T-cell (primary cell): ENCODE measurements around the gene WNK2. TPM values are rescaled to one million over a fixed set of nuclear protein-coding genes. Genes with fewer than 3 reads are reported as not detected.

Experiments used
- ATAC-seq, 4 experiments: fragments of 200-7000 bp in 3 of 4; fragments of 150-1000 bp in 1 of 4; cut with Tn5 transposase; replicated peaks in 1 of 4; 1 replicate in 3 of 4; 2 replicates in 1 of 4; pipeline ENCODE4 v1.10.0; 2021; ENCODE audit warnings: moderate library complexity in 3 of 4, mild to moderate bottlenecking in 2 of 4, moderate number of reproducible peaks in 1 of 4
- CTCF ChIA-PET, 2 donors: fragments of 300-600 bp; sonication (Branson Sonifier 250); formaldehyde crosslinking; loops; one replicate each; lab custom pipeline; 2022; ENCODE audit warnings: antibody characterized with exemption in 2 of 2; lab: Charles Lee
- POLR2A ChIA-PET, 2 donors: fragments of 300-600 bp; sonication (Branson Sonifier 250); formaldehyde crosslinking; loops; one replicate each; lab custom pipeline; 2022; ENCODE audit warnings: antibody characterized with exemption in 2 of 2; lab: Charles Lee
- DNase-seq, 35 experiments: peaks; one replicate each; pipeline versions ENCODE4 v3.0.0 to v3.0.0-alpha.2; 2013 to 2023
- H3K27ac ChIP-seq: one replicate; pipeline ENCODE4 v1.5.1; 2013; ENCODE audit warnings: low read length
- H3K27me3 ChIP-seq, 2 experiments: replicated peaks in 1 of 2; 1 replicate in 1 of 2; 2 replicates in 1 of 2; pipeline versions ENCODE4 v1.6.1 to v1.7.0; 2013; ENCODE audit warnings: low read length in 1 of 2, mixed read lengths in 1 of 2; ENCODE audit not compliant: control insufficient read depth in 2 of 2, insufficient read depth in 2 of 2; ENCODE audit errors: extremely low read depth in 1 of 2
- H3K36me3 ChIP-seq, 2 donors: 1 replicate in 1 of 2; 2 replicates in 1 of 2; pipeline versions ENCODE4 v1.6.1 to v1.7.0; 2013; ENCODE audit warnings: low read length in 1 of 2; ENCODE audit not compliant: control insufficient read depth in 2 of 2, insufficient read depth in 1 of 2; ENCODE audit errors: extremely low read depth in 1 of 2
- H3K4me1 ChIP-seq, 2 experiments: 1 replicate in 1 of 2; 2 replicates in 1 of 2; pipeline versions ENCODE4 v1.6.1 to v1.7.0; 2013; ENCODE audit warnings: low read length in 2 of 2, mixed read lengths in 1 of 2; ENCODE audit not compliant: insufficient read depth in 2 of 2, control insufficient read depth in 1 of 2; ENCODE audit errors: extremely low read depth in 1 of 2
- H3K4me3 ChIP-seq, 2 donors: 1 replicate in 1 of 2; 2 replicates in 1 of 2; pipeline versions ENCODE4 v1.5.1 to v1.7.0; 2013; ENCODE audit warnings: mild to moderate bottlenecking in 2 of 2, low read length in 1 of 2, moderate library complexity in 1 of 2; ENCODE audit not compliant: control insufficient read depth in 1 of 2; ENCODE audit errors: extremely low read depth in 1 of 2
- H3K9me3 ChIP-seq: 2 replicates; pipeline ENCODE4 v1.7.0; 2013
- H3K27ac Mint-ChIP-seq, 2 donors: one replicate each; pipeline ENCODE4 v1.8.0; 2020 to 2021; ENCODE audit warnings: mild to moderate bottlenecking in 2 of 2, mixed read lengths in 2 of 2
- H3K27me3 Mint-ChIP-seq, 2 donors: one replicate each; pipeline ENCODE4 v1.8.0; 2021 to 2022; ENCODE audit warnings: mixed read lengths in 2 of 2
- H3K36me3 Mint-ChIP-seq: one replicate; pipeline ENCODE4 v1.8.0; 2021; ENCODE audit warnings: mixed read lengths
- H3K4me1 Mint-ChIP-seq, 3 donors: one replicate each; pipeline ENCODE4 v1.8.0; 2020 to 2022; ENCODE audit warnings: mixed read lengths in 3 of 3, mild to moderate bottlenecking in 1 of 3
- H3K4me3 Mint-ChIP-seq, 3 donors: one replicate each; pipeline ENCODE4 v1.8.0; 2020 to 2022; ENCODE audit warnings: mild to moderate bottlenecking in 3 of 3, mixed read lengths in 3 of 3, moderate library complexity in 3 of 3
- H3K9me3 Mint-ChIP-seq, 3 donors: one replicate each; pipeline ENCODE4 v1.8.0; 2020 to 2022; ENCODE audit warnings: mixed read lengths in 3 of 3
- WGBS: methylation state at CpG from one replicate; pipeline ENCODE4 v1.1.5; 2013; ENCODE audit warnings: missing lambda C conversion rate; ENCODE audit not compliant: insufficient coverage; 5-methylcytosine and 5-hydroxymethylcytosine counted together
- total RNA-seq, 35 experiments: library from RNA in 6 of 35; stranded (reverse) in 6 of 35; fragments of 120-200 nt in 1 of 35; gene quantifications; one replicate each; pipeline versions ENCODE4 v1.2.1 to v1.2.4 and lab custom pipeline; 2013 to 2026

Gene WNK2
- total RNA-seq, 5 donors from 2014 or later (not counting 1 experiment from before 2014, with no cell fraction given) = 0.12 to 0.95 (median 0.48) TPM

GRCh38 chr9:93220627-93221026 is 36.7 kb downstream of the WNK2 start:
- POLR2A ChIA-PET = no interaction called here
- no peak for DNase-seq
- H3K27ac Mint-ChIP-seq = no peak overlapping the region

DNA sequence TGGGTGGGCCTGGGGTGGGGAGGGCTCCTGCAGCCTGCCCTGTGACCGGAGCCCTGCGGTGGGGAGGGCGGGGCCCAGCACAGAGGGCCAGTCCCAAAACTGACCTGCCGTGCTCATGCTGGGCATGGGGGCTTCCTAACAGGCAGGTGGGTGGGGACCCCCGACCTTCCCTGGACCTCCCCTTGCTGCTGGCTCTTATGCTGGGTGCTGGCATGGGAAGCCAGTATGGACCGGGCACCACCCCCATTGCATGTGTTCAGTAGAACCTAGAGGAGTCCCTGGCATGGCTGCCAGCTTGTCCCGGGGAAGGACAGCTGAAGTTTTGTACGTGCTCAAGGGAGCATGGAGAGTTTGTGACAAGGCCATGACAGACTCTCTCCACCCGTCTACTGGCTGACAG is 37.1 kb downstream of the WNK2 start:
- Mint-ChIP-seq H3K4me1 (no peaks in the 10 kb centered on the region), H3K36me3 (no peaks in the 10 kb centered on the region), H3K27ac (no peak overlapping the region), H3K27me3 (no peaks in the 10 kb centered on the region), H3K4me3 (no peak overlapping the region), H3K9me3 (no peaks in the 10 kb centered on the region)
- Histone ChIP-seq H3K9me3 (no peaks in the 10 kb centered on the region), H3K4me3 (no peak overlapping the region), H3K27ac (no peak overlapping the region), H3K4me1 (no peaks in the 10 kb centered on the region), H3K36me3 (no peaks in the 10 kb centered on the region), H3K27me3 (peaks cover 0 to 32% of the 10 kb centered on the region in 2 experiments)
- CTCF ChIA-PET = no interaction called here
- DNase-seq (no peak), ATAC-seq (no peak)
- WGBS = 76% methylated on average over 9 of the region's 9 CpGs
- POLR2A ChIA-PET = no interaction called here

More at GRCh38 chr9:93220627-93221026, 36.7 kb downstream of the WNK2 start:
- no peak for ATAC-seq
- H3K9me3 Mint-ChIP-seq = peaks cover 0 to 3% (median 2%) of the 10 kb centered on the region in 3 donors
- CTCF ChIA-PET = no interaction called here
- Histone ChIP-seq H3K9me3 (no peaks in the 10 kb centered on the region), H3K27ac (no peak overlapping the region), H3K36me3 (no peaks in the 10 kb centered on the region), H3K27me3 (peaks cover 0 to 34% of the 10 kb centered on the region in 2 experiments), H3K4me1 (no peaks in the 10 kb centered on the region), H3K4me3 (no peak overlapping the region)
- H3K27me3 Mint-ChIP-seq = peaks cover 0 to 2% of the 10 kb centered on the region in 2 donors
- H3K36me3 Mint-ChIP-seq = peaks cover 3% of the 10 kb centered on the region
- H3K4me1 Mint-ChIP-seq = no peaks in the 10 kb centered on the region
- 95% methylated on average over 3 of the region's 4 CpGs for WGBS
- no peak overlapping the region for H3K4me3 Mint-ChIP-seq

DNA sequence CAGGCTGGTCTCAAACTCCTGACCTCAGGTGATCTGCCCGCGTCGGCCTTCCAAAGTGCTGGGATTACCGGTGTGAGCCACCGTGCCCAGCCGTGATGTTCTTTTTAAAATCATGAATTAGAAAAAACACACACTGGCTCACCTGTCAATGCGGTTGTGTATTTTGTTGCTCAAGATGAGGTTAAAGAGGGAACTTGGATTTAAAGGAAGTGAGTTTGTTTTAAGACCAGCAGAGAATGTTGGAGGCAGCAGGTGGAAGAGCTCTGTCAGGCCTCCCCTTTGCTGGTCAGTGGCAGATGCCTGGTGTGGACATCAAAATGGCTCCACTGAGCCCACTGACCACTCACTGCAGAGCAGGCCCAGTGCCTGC is 38.9 kb downstream of the WNK2 start:
- no peak overlapping the region for H3K27ac ChIP-seq

DNA sequence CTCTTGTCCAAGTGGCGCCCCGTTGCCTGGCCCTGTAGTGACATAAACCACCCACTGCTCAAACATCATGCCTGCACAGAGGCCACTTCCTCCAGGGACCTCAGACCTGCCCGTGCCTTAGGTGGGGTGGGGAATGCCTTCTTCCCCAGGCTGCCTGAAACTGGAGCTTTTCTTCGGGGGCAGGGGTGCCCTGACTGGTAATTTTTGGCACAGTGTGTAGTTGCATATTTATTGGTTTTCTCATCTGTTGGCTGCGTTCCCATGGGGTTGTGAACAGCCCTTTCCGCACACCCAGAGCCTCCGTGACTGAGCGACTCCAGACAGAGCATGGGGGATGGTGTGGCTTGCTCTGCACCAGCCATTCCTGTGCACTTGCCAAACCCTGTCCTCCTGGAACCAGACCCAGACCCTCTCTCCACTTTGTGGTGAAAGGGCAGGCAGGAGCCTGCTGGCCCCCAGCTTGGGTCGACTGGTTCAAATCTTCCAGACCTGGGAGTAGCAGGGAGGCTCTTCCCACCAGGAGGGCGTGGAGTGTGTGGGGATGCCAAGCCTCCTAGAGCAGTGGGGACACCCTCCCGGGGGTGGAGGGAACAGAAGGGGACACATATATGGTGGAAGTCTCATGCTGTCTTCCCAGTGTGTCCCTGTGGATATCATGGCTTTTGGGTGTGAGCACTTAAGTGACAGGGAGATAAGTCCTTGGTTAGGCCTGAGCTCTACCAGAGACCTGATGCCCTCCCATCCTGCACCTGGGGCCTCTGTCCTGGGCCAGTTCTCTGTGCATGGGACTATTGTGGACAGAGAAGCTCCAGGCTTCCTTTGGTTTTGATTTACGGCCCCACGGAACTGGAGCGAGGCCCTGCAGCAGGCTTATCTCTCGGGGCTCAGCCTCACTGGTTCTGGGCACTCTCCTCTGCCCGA is 39.6 kb downstream of the WNK2 start:
- Mint-ChIP-seq H3K4me1 (no peaks in the 10 kb centered on the region), H3K27me3 (peaks cover 2 to 6% of the 10 kb centered on the region in 2 donors), H3K27ac (no peak overlapping the region), H3K4me3 (no peak overlapping the region), H3K36me3 (no peaks in the 10 kb centered on the region), H3K9me3 (no peaks in the 10 kb centered on the region)
- H3K4me1 ChIP-seq = no peaks in the 10 kb centered on the region
- H3K9me3 ChIP-seq = no peaks in the 10 kb centered on the region
- peak in 1 of 4 experiments; percentile 27 for ATAC-seq
- WGBS = 70% methylated on average over 9 of the region's 16 CpGs
- no peak overlapping the region for H3K27ac ChIP-seq
- peaks cover 0 to 31% of the 10 kb centered on the region in 2 experiments for H3K27me3 ChIP-seq
- no peak for DNase-seq
- ChIA-PET POLR2A (no interaction called here), CTCF (interaction anchor here in 1 of 2 donors (0.5 kb wide), 1 partner anchor 203 kb away, joined by 4 read pairs; no protein-coding TSS in a partner anchor)
- H3K36me3 ChIP-seq = no peaks in the 10 kb centered on the region
- no peak overlapping the region for H3K4me3 ChIP-seq

More for the DNA sequence above, 38.9 kb downstream of the WNK2 start:
- Histone ChIP-seq H3K4me1 (no peaks in the 10 kb centered on the region), H3K9me3 (no peaks in the 10 kb centered on the region), H3K4me3 (no peak overlapping the region), H3K27me3 (peaks cover 0 to 29% of the 10 kb centered on the region in 2 experiments), H3K36me3 (no peaks in the 10 kb centered on the region)
- no peaks in the 10 kb centered on the region for H3K9me3 Mint-ChIP-seq
- 14% methylated on average over 1 of the region's 7 CpGs for WGBS
- no peak for DNase-seq
- no peak overlapping the region for H3K4me3 Mint-ChIP-seq
- ATAC-seq = no peak
- H3K27ac Mint-ChIP-seq = no peak overlapping the region
- no peaks in the 10 kb centered on the region for H3K36me3 Mint-ChIP-seq
- CTCF ChIA-PET = interaction anchor here (0.6 kb wide), 2 partner anchors 114 to 256 kb away, joined by 3 to 7 read pairs; no protein-coding TSS in a partner anchor
- POLR2A ChIA-PET = no interaction called here
- no peaks in the 10 kb centered on the region for H3K4me1 Mint-ChIP-seq
- no peaks in the 10 kb centered on the region for H3K27me3 Mint-ChIP-seq

GRCh38 chr9:93224591-93224990 is 40.7 kb downstream of the WNK2 start:
- H3K4me1 Mint-ChIP-seq = no peaks in the 10 kb centered on the region
- POLR2A ChIA-PET = no interaction called here
- WGBS = no CpG with 5 or more reads among the region's 2 CpGs
- H3K36me3 Mint-ChIP-seq = no peaks in the 10 kb centered on the region
- Histone ChIP-seq H3K4me1 (no peaks in the 10 kb centered on the region), H3K9me3 (no peaks in the 10 kb centered on the region), H3K27ac (no peak overlapping the region), H3K36me3 (no peaks in the 10 kb centered on the region), H3K27me3 (peaks cover 0 to 35% of the 10 kb centered on the region in 2 experiments), H3K4me3 (no peak overlapping the region)
- no peaks in the 10 kb centered on the region for H3K9me3 Mint-ChIP-seq
- H3K4me3 Mint-ChIP-seq = no peak overlapping the region
- DNase-seq = no peak
- CTCF ChIA-PET = no interaction called here
- no peak overlapping the region for H3K27ac Mint-ChIP-seq
- peaks cover 3 to 7% of the 10 kb centered on the region in 2 donors for H3K27me3 Mint-ChIP-seq
- ATAC-seq = no peak

- peaks cover 3 to 7% of the 10 kb centered on the region in 2 donors for H3K27me3 Mint-ChIP-seq
- no peaks in the 10 kb centered on the region for H3K9me3 Mint-ChIP-seq
- Histone ChIP-seq H3K4me1 (no peaks in the 10 kb centered on the region), H3K36me3 (no peaks in the 10 kb centered on the region), H3K27me3 (peaks cover 0 to 39% of the 10 kb centered on the region in 2 experiments), H3K4me3 (no peak overlapping the region), H3K27ac (no peak overlapping the region), H3K9me3 (no peaks in the 10 kb centered on the region)
- no peak overlapping the region for H3K4me3 Mint-ChIP-seq
- H3K36me3 Mint-ChIP-seq = no peaks in the 10 kb centered on the region
- no peaks in the 10 kb centered on the region for H3K4me1 Mint-ChIP-seq
- no peak overlapping the region for H3K27ac Mint-ChIP-seq
- ATAC-seq (no peak), DNase-seq (no peak)
- CTCF ChIA-PET = no interaction called here
- WGBS = no CpG with 5 or more reads among the region's 7 CpGs
- POLR2A ChIA-PET = no interaction called here
Observed at GRCh38 chr9:93225417-93225816, 41.5 kb downstream of the WNK2 start.
